LNCaP clone FGC (cell line): ENCODE measurements around the gene NIPAL3.

Experiments
- DNase-seq: peaks from one replicate; pipeline ENCODE4 v3.0.0-alpha.2; 2011; ENCODE audit warnings: low read depth
- H3K4me3 ChIP-seq: 2 replicates; pipeline ENCODE4 v1.5.1; 2011; ENCODE audit warnings: mild to moderate bottlenecking, low read depth, low read length, control low read depth
- TF ChIP-seq, protein P1 (sequence below): IDR thresholded peaks from 2 replicates; pipeline ENCODE4 v1.5.1; 2012; ENCODE audit warnings: mild to moderate bottlenecking; ENCODE audit not compliant: control insufficient read depth, insufficient read depth; ENCODE audit errors: extremely low read depth

The NIPAL3 gene

GRCh38 chr1:24465638-24466037 lies 50.0 kb downstream of the NIPAL3 start:
- TF ChIP-seq, protein P1, sequence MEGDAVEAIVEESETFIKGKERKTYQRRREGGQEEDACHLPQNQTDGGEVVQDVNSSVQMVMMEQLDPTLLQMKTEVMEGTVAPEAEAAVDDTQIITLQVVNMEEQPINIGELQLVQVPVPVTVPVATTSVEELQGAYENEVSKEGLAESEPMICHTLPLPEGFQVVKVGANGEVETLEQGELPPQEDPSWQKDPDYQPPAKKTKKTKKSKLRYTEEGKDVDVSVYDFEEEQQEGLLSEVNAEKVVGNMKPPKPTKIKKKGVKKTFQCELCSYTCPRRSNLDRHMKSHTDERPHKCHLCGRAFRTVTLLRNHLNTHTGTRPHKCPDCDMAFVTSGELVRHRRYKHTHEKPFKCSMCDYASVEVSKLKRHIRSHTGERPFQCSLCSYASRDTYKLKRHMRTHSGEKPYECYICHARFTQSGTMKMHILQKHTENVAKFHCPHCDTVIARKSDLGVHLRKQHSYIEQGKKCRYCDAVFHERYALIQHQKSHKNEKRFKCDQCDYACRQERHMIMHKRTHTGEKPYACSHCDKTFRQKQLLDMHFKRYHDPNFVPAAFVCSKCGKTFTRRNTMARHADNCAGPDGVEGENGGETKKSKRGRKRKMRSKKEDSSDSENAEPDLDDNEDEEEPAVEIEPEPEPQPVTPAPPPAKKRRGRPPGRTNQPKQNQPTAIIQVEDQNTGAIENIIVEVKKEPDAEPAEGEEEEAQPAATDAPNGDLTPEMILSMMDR: no peak
- DNase-seq: no peak
- H3K4me3 ChIP-seq: no peak overlapping the region

GRCh38 chr1:24468685-24469316 lies 53.2 kb downstream of the NIPAL3 start:
- DNase-seq: no peak
- TF ChIP-seq, protein P1: no peak

DNA sequence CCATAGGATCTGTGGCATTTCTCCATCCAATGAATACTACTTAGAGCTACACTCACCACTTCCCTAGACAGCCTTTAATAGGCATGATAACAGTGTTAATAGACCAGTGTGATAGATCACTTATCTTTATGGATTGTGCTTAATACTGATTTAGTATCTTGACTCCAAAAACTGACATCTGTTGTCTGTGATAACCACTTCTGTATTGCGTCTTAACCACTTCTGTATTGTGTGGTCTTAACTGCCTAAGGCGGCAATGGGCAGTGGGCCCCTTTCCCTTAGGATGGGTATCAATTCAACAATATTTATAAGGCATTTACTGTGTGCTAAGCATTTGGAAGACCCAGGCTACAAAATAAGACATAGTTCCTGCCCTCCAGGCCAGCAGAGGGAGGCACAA lies 55.0 kb downstream of the NIPAL3 start:
- DNase-seq: no peak
- TF ChIP-seq, protein P1: no peak
- no peak overlapping the region for H3K4me3 ChIP-seq

More at GRCh38 chr1:24468685-24469316, 53.2 kb downstream of the NIPAL3 start:
- no peak overlapping the region for H3K4me3 ChIP-seq

DNA sequence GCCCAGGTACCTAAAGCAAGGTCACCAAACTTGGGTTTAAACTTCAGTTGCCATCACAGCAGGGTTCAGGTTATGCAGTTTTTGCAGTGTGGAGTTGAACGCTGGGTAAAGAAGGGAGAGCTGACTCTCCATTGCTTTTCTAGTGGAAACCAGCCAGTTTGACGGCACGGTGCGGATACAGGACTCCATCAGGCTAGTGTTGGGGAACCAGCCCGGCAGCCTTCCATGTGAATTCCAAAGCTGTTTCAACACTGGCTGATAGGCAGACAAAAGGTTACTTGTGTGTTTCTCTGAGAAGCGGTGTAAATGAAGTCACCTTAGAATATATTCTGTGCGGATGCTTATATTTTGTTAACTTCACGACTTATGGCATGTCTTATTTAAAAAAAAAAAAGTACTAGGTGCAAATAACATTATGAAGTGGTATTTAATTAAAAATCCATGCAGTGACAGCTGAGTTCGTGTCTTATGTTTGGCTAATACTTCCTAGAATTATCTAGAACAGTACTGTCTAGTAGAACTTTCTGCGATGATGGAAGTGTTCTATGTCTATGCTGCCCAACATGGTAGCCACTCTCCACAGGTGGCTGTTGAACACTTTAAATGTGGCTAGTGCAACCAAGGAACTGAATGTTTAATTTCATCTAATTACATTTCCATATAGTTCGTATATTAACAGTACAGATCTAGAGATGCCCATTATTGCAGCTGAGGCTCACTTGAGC lies 57.1 kb downstream of the NIPAL3 start:
- TF ChIP-seq, protein P1: no peak
- no peak for DNase-seq
- no peak overlapping the region for H3K4me3 ChIP-seq

GRCh38 chr1:24474193-24474592 lies 58.6 kb downstream of the NIPAL3 start:
- H3K4me3 ChIP-seq: no peak overlapping the region
- TF ChIP-seq, protein P1: no peak
- no peak for DNase-seq

DNA sequence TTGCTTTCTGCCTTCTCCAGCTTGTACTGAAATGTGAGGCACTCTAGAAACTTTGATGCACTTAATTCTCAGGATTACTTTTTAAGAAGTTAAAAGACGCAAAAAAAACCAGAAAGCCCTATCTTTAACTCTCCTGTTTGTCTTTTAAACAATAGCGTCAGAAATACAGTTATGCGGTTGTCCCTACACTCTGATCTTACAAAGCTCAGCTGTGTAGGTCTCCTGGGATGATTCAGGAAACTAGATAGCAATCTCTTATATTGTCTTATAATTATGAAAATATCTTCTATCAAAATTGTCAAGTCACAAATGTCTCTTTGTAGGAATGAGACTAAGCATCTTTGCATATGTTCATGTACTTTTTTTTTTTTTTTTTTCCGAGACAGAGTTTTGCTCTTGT lies 60.1 kb downstream of the NIPAL3 start:
- H3K4me3 ChIP-seq: no peak overlapping the region
- TF ChIP-seq, protein P1: no peak
- DNase-seq: no peak
